SK-N-SH (cell line): Measurements from ENCODE around the gene RAB39B. TPM values are rescaled to one million over a fixed set of nuclear protein-coding genes. Genes with fewer than 3 reads are reported as not detected.
A peak's percentile ranks its signal among the peaks of the same experiment; 100 is the strongest.

Experiments
- CTCF ChIA-PET: fragments of 300-600, 350-600 bp; formaldehyde crosslinking; extraction: SDS; loops from one replicate; lab custom pipeline; 2021; lab: Yijun Ruan, JAX
- POLR2A ChIA-PET: fragments of 350-600 bp; sonication (Branson Sonifier 250); formaldehyde crosslinking; extraction: SDS; loops from one replicate; lab custom pipeline; 2020; ENCODE audit warnings: antibody characterized with exemption, inconsistent platforms; lab: Yijun Ruan, JAX
- DNase-seq: peaks from one replicate; pipeline ENCODE4 v3.0.0; 2012
- H2AFZ ChIP-seq: fragments of 200-600 bp; sonication (generic); 2 replicates; pipeline ENCODE4 v1.8.1; 2016; ENCODE audit warnings: antibody characterized with exemption, mild to moderate bottlenecking, low read depth
- H3F3A ChIP-seq: fragments of 200-600 bp; sonication (generic); replicated peaks from 2 replicates; pipeline ENCODE3; 2016; ENCODE audit warnings: antibody characterized with exemption, mild to moderate bottlenecking; ENCODE audit not compliant: insufficient read depth
- H3K27ac ChIP-seq, 2 experiments: fragments of 200-500 bp in 1 of 2; fragments of 200-600 bp in 1 of 2; sonication (Bioruptor generic) in 1 of 2; sonication (generic), shearing (Covaris generic) in 1 of 2; 2 replicates each; pipeline versions ENCODE4 v1.5.1 to v1.6.1; 2014 to 2016; ENCODE audit warnings: low read depth in 2 of 2, inconsistent platforms in 1 of 2, low read length in 1 of 2, mild to moderate bottlenecking in 1 of 2, mixed read lengths in 1 of 2
- H3K27me3 ChIP-seq: fragments of 200-600 bp; sonication (generic), shearing (Covaris generic); 2 replicates; pipeline ENCODE4 v1.6.1; 2016; ENCODE audit warnings: mixed run types; ENCODE audit not compliant: insufficient read depth
- H3K36me3 ChIP-seq, 2 experiments: fragments of 200-500 bp in 1 of 2; fragments of 200-600 bp in 1 of 2; sonication (Bioruptor generic) in 1 of 2; sonication (generic) in 1 of 2; replicated peaks in 1 of 2; 2 replicates each; pipeline versions ENCODE3 to v1.5.1; 2014 to 2016; ENCODE audit warnings: low read length in 1 of 2, mild to moderate bottlenecking in 1 of 2; ENCODE audit not compliant: insufficient read depth in 2 of 2, control insufficient read depth in 1 of 2
- H3K4me1 ChIP-seq, 2 experiments: fragments of 200-500 bp in 1 of 2; fragments of 200-600 bp in 1 of 2; sonication (Bioruptor generic) in 1 of 2; sonication (generic), shearing (Covaris generic) in 1 of 2; 2 replicates each; pipeline versions ENCODE4 v1.5.1 to v1.6.1; 2014 to 2016; ENCODE audit warnings: low read depth in 1 of 2, low read length in 1 of 2, mixed run types in 1 of 2; ENCODE audit not compliant: insufficient read depth in 2 of 2, control insufficient read depth in 1 of 2
- H3K4me2 ChIP-seq: fragments of 200-600 bp; sonication (generic), shearing (Covaris generic); 2 replicates; pipeline ENCODE4 v1.6.1; 2017; ENCODE audit warnings: mixed run types
- H3K4me3 ChIP-seq, 2 experiments: fragments of 200-500 bp in 1 of 2; fragments of 200-600 bp in 1 of 2; sonication (Bioruptor generic) in 1 of 2; sonication (generic), shearing (Covaris generic) in 1 of 2; 2 replicates each; pipeline versions ENCODE4 v1.5.1 to v1.8.1; 2014 to 2016; ENCODE audit warnings: low read depth in 2 of 2, inconsistent platforms in 1 of 2, low read length in 1 of 2, mild to moderate bottlenecking in 1 of 2, mixed read lengths in 1 of 2, moderate library complexity in 1 of 2
- H3K79me2 ChIP-seq: fragments of 200-600 bp; sonication (generic); 2 replicates; pipeline ENCODE4 v1.8.1; 2017; ENCODE audit warnings: mild to moderate bottlenecking; ENCODE audit not compliant: insufficient read depth
- H3K9ac ChIP-seq: fragments of 200-600 bp; sonication (generic); 2 replicates; pipeline ENCODE4 v1.6.1; 2017; ENCODE audit warnings: mixed run types
- H3K9me2 ChIP-seq: fragments of 200-600 bp; sonication (generic); 2 replicates; pipeline ENCODE4 v1.6.1; 2017; ENCODE audit warnings: mixed run types
- H3K9me3 ChIP-seq: fragments of 200-600 bp; sonication (generic); 2 replicates; pipeline ENCODE4 v1.6.1; 2017; ENCODE audit warnings: mixed run types, mild to moderate bottlenecking, moderate library complexity
- H4K20me1 ChIP-seq: fragments of 200-600 bp; sonication (generic); 2 replicates; pipeline ENCODE4 v1.6.1; 2017; ENCODE audit warnings: mild to moderate bottlenecking, mixed run types; ENCODE audit not compliant: insufficient read depth
- CTCF ChIP-seq: fragments of 200-600 bp; sonication (generic); IDR thresholded peaks from 2 replicates; pipeline ENCODE4 v1.6.1; 2017; ENCODE audit warnings: antibody characterized with exemption, mild to moderate bottlenecking, moderate library complexity
- FOSL2 ChIP-seq: IDR thresholded peaks from 2 replicates; pipeline ENCODE4 v1.4.0; 2012; ENCODE audit warnings: low read depth, mild to moderate bottlenecking, moderate library complexity, borderline replicate concordance
- FOXJ3 ChIP-seq: sonication (generic); formaldehyde crosslinking; IDR thresholded peaks from 2 replicates; pipeline ENCODE4 v1.5.1; 2020; ENCODE audit warnings: mild to moderate bottlenecking, missing genetic modification reagents
- IRF3 ChIP-seq: fragments of 150-350 bp; IDR thresholded peaks from 2 replicates; pipeline ENCODE4 v1.6.1; 2016; ENCODE audit warnings: mild to moderate bottlenecking, low read depth, low read length
- MAX ChIP-seq: IDR thresholded peaks from 2 replicates; pipeline ENCODE4 v1.4.0; 2012; ENCODE audit warnings: low read depth
- NRF1 ChIP-seq: IDR thresholded peaks from 2 replicates; pipeline ENCODE4 v1.6.1; 2012; ENCODE audit warnings: low read depth, mild to moderate bottlenecking, low read length
- RFX5 ChIP-seq: IDR thresholded peaks from 2 replicates; pipeline ENCODE4 v1.6.1; 2012; ENCODE audit warnings: mild to moderate bottlenecking, improper control_type of control experiment, low read length
- SIN3A ChIP-seq: IDR thresholded peaks from 2 replicates; pipeline ENCODE4 v1.6.1; 2012; ENCODE audit warnings: low read depth, mild to moderate bottlenecking, low read length, moderate library complexity, borderline replicate concordance
- SMC3 ChIP-seq: IDR thresholded peaks from 2 replicates; pipeline ENCODE4 v1.6.1; 2012; ENCODE audit warnings: low read depth, low read length, improper control_type of control experiment
- TAF1 ChIP-seq: IDR thresholded peaks from 2 replicates; pipeline ENCODE4 v1.6.1; 2012; ENCODE audit warnings: low read depth, mild to moderate bottlenecking, low read length, moderate library complexity, borderline replicate concordance
- TEAD4 ChIP-seq: IDR thresholded peaks from 2 replicates; pipeline ENCODE4 v1.4.0; 2012; ENCODE audit warnings: mild to moderate bottlenecking, borderline replicate concordance; ENCODE audit not compliant: insufficient read depth
- USF1 ChIP-seq: IDR thresholded peaks from 2 replicates; pipeline ENCODE4 v1.4.0; 2012; ENCODE audit warnings: low read depth, borderline replicate concordance
- WGBS: methylation state at CpG from one replicate; pipeline ENCODE4 v1.1.6; 2017; ENCODE audit warnings: low lambda C conversion rate; 5-methylcytosine and 5-hydroxymethylcytosine counted together
- polyA plus RNA-seq, 3 experiments: library from polyadenylated mRNA; depleted of rRNA; stranded (reverse); fragments of >200 nt; gene quantifications; 2 replicates each; pipeline ENCODE4 v1.2.3, GENCODE V29; 2012

RAB39B gene
- polyA plus RNA-seq, 1 of the 3 experiments (the other 2 are of a cell fraction): 1.3 TPM

GRCh38 chrX:155266439-155266838 lies 2.1 kb upstream of the RAB39B start:
- H3K27ac ChIP-seq: no peak overlapping the region
- WGBS: 21% methylated on average over 1 of the region's 1 CpG
- H3K9me2 ChIP-seq: no peaks in the 10 kb centered on the region
- no peak overlapping the region for H2AFZ ChIP-seq
- no peaks in the 10 kb centered on the region for H4K20me1 ChIP-seq
- no peaks in the 10 kb centered on the region for H3K9me3 ChIP-seq
- no peak for TF ChIP-seq SIN3A
- TF ChIP-seq RFX5: peak; percentile 86
- ChIA-PET POLR2A (no interaction called here), CTCF (no interaction called here)
- no peak overlapping the region for H3K9ac ChIP-seq
- H3K4me1 ChIP-seq: no peaks in the 10 kb centered on the region
- H3K27me3 ChIP-seq: no peaks in the 10 kb centered on the region
- no peaks in the 10 kb centered on the region for H3F3A ChIP-seq
- no peak overlapping the region for H3K4me2 ChIP-seq
- H3K4me3 ChIP-seq: no peak overlapping the region
- H3K79me2 ChIP-seq: no peaks in the 10 kb centered on the region
- no peak for DNase-seq
- no peaks in the 10 kb centered on the region for H3K36me3 ChIP-seq

GRCh38 chrX:155262970-155263754 lies 1.1 kb downstream of the RAB39B start:
- DNase-seq: no peak
- H3F3A ChIP-seq: no peaks in the 10 kb centered on the region
- TF ChIP-seq FOXJ3 (CRISPR knock-in tag) (no peak), SIN3A (no peak), TEAD4 (no peak), NRF1 (no peak), USF1 (no peak), FOSL2 (no peak), MAX (no peak), IRF3 (no peak), CTCF (no peak), TAF1 (no peak), SMC3 (no peak)

More at GRCh38 chrX:155262970-155263754, 1.1 kb downstream of the RAB39B start:
- no peaks in the 10 kb centered on the region for H3K9me3 ChIP-seq
- H3K4me2 ChIP-seq: peak overlapping the region; percentile 71
- H2AFZ ChIP-seq: peak overlapping the region; percentile 81
- H3K9ac ChIP-seq: no peak overlapping the region; the same call in 1 of the 2 replicates
- no peaks in the 10 kb centered on the region for H3K9me2 ChIP-seq
- 21% methylated on average over 5 of the region's 5 CpGs for WGBS
- H3K27me3 ChIP-seq: no peaks in the 10 kb centered on the region
- no peaks in the 10 kb centered on the region; a peak in 1 of 4 replicates for H3K4me1 ChIP-seq
- no peaks in the 10 kb centered on the region for H3K36me3 ChIP-seq
- ChIA-PET CTCF (no interaction called here), POLR2A (interaction anchor here (1.0 kb wide), 1 partner anchor 12 kb away, joined by 3 read pairs; no protein-coding TSS in a partner anchor)
- no peak overlapping the region for H3K27ac ChIP-seq
- H3K79me2 ChIP-seq: no peaks in the 10 kb centered on the region
- H4K20me1 ChIP-seq: no peaks in the 10 kb centered on the region
- peak overlapping the region; percentile 71 to 75 for H3K4me3 ChIP-seq
